ENCODE measurements around the gene SLC4A9. TPM values are rescaled to one million over a fixed set of nuclear protein-coding genes. Genes with fewer than 3 reads are reported as not detected.

SLC4A9 gene
- total and polyA plus RNA-seq, 2 donors (not counting 1 experiment from before 2014, with no cell fraction given) = 0.10 TPM; not detected in 1

GRCh38 chr5:140339636-140340035 lies 20.4 kb upstream of the SLC4A9 start:
- H3K4me3 Mint-ChIP-seq = no peak overlapping the region
- no peaks in the 10 kb centered on the region for H3K9me3 Mint-ChIP-seq (ENCODE audit: insufficient read depth)
- DNase-seq = no peak
- ATAC-seq (ENCODE audit: low read depth) = no peak
- peaks cover 0 to 2% of the 10 kb centered on the region in 2 experiments for H3K36me3 ChIP-seq (replicated peaks in 1 of 2; ENCODE audit: control extremely low read depth in 1 of 2, control insufficient read depth in 1 of 2, extremely low read depth in 1 of 2, insufficient read depth in 2 of 2, low read length in 1 of 2)
- H3K79me2 ChIP-seq (ENCODE audit: control insufficient read depth, insufficient read depth, low read length) = no peaks in the 10 kb centered on the region
- peaks cover 26 to 32% of the 10 kb centered on the region in 2 donors for H3K4me1 ChIP-seq (ENCODE audit: control insufficient read depth in 2 of 2, insufficient read depth in 2 of 2, low read length in 2 of 2)
- H3K9me3 ChIP-seq (ENCODE audit: control extremely low read depth in 1 of 3, control insufficient read depth in 2 of 3, insufficient read depth in 1 of 3, low read length in 2 of 3) = peaks cover 0 to 3% (median 0%) of the 10 kb centered on the region in 3 donors
- POLR2A ChIA-PET = no interaction called here
- no peak overlapping the region for H3K4me3 ChIP-seq (ENCODE audit: control extremely low read depth in 1 of 5, extremely low read depth in 1 of 5, insufficient read depth in 1 of 5, low read depth in 2 of 5, low read length in 4 of 5)
- 74% methylated on average over 3 of the region's 4 CpGs for WGBS (ENCODE audit: insufficient coverage)
- intact Hi-C loops (cut with micrococcal nuclease) = no loop called here
- no peak overlapping the region for H3K27ac Mint-ChIP-seq
- H3K4me1 Mint-ChIP-seq = peaks cover 30% of the 10 kb centered on the region
- CTCF ChIA-PET = interaction anchor here (18.0 kb wide), 1 partner anchor 94 kb away, joined by 594 read pairs; no protein-coding TSS in a partner anchor
- no peak for TF ChIP-seq EZH2 (IDR thresholded peaks at IDR 0.05; ENCODE audit: borderline replicate concordance, insufficient read depth, low read depth, low read length, poor library complexity, severe bottlenecking)
- TF ChIP-seq CTCF (IDR thresholded peaks at IDR 0.05) = no peak
- no peak overlapping the region for H3K9ac ChIP-seq (ENCODE audit: low read length)
- H3K27me3 Mint-ChIP-seq = no peaks in the 10 kb centered on the region
- H3K27me3 ChIP-seq (replicated peaks in 1 of 4; ENCODE audit: control extremely low read depth in 1 of 4, control insufficient read depth in 3 of 4, insufficient read depth in 4 of 4, low read length in 3 of 4) = no peaks in the 10 kb centered on the region
- H2AFZ ChIP-seq (ENCODE audit: insufficient read depth, low read depth, low read length, poor library complexity, severe bottlenecking) = no peak overlapping the region
- H4K20me1 ChIP-seq (ENCODE audit: control insufficient read depth, insufficient read depth, low read length, poor library complexity, severe bottlenecking) = no peaks in the 10 kb centered on the region
- H3K27ac ChIP-seq (ENCODE audit: low read length in 2 of 2) = no peak overlapping the region
- H3K4me2 ChIP-seq (replicated peaks; ENCODE audit: low read depth, low read length, poor library complexity, severe bottlenecking) = no peak overlapping the region

GRCh38 chr5:140340605-140341121 lies 19.3 kb upstream of the SLC4A9 start:
- no peaks in the 10 kb centered on the region for H3K27me3 Mint-ChIP-seq
- H3K4me3 Mint-ChIP-seq = no peak overlapping the region
- ATAC-seq (ENCODE audit: low read depth) (no peak), DNase-seq (no peak)
- ChIA-PET POLR2A (no interaction called here), CTCF (interaction anchor here (0.7 to 18.0 kb wide), 5 partner anchors 11 to 1539 kb away, joined by 3 to 594 read pairs (median 3); no protein-coding TSS in a partner anchor)
- Histone ChIP-seq H3K9me3 (ENCODE audit: control extremely low read depth in 1 of 3, control insufficient read depth in 2 of 3, insufficient read depth in 1 of 3, low read length in 2 of 3) (peaks cover 0 to 3% (median 0%) of the 10 kb centered on the region in 3 donors), H3K9ac (ENCODE audit: low read length) (no peak overlapping the region), H3K4me3 (ENCODE audit: control extremely low read depth in 1 of 5, extremely low read depth in 1 of 5, insufficient read depth in 1 of 5, low read depth in 2 of 5, low read length in 4 of 5) (no peak overlapping the region), H3K4me2 (replicated peaks; ENCODE audit: low read depth, low read length, poor library complexity, severe bottlenecking) (no peak overlapping the region), H3K27me3 (replicated peaks in 1 of 4; ENCODE audit: control extremely low read depth in 1 of 4, control insufficient read depth in 3 of 4, insufficient read depth in 4 of 4, low read length in 3 of 4) (no peaks in the 10 kb centered on the region), H3K36me3 (replicated peaks in 1 of 2; ENCODE audit: control extremely low read depth in 1 of 2, control insufficient read depth in 1 of 2, extremely low read depth in 1 of 2, insufficient read depth in 2 of 2, low read length in 1 of 2) (no peaks in the 10 kb centered on the region), H3K27ac (ENCODE audit: low read length in 2 of 2) (no peak overlapping the region), H3K79me2 (ENCODE audit: control insufficient read depth, insufficient read depth, low read length) (no peaks in the 10 kb centered on the region), H4K20me1 (ENCODE audit: control insufficient read depth, insufficient read depth, low read length, poor library complexity, severe bottlenecking) (no peaks in the 10 kb centered on the region), H3K4me1 (ENCODE audit: control insufficient read depth in 2 of 2, insufficient read depth in 2 of 2, low read length in 2 of 2) (peaks cover 26 to 34% of the 10 kb centered on the region in 2 donors), H2AFZ (ENCODE audit: insufficient read depth, low read depth, low read length, poor library complexity, severe bottlenecking) (no peak overlapping the region)
- intact Hi-C loops (cut with micrococcal nuclease) = no loop called here
- H3K4me1 Mint-ChIP-seq = peaks cover 32% of the 10 kb centered on the region
- H3K9me3 Mint-ChIP-seq (ENCODE audit: insufficient read depth) = no peaks in the 10 kb centered on the region
- TF ChIP-seq EZH2 (IDR thresholded peaks at IDR 0.05; ENCODE audit: borderline replicate concordance, insufficient read depth, low read depth, low read length, poor library complexity, severe bottlenecking) (no peak), CTCF (IDR thresholded peaks at IDR 0.05) (no peak)
- no peak overlapping the region for H3K27ac Mint-ChIP-seq

Data from B cell (primary cell).